NCI-H1048 (cell line): ENCODE results near the gene PTPN20.
A peak's percentile ranks its signal among the peaks of the same experiment; 100 is the strongest.

ENCODE experiments used
- DNase-seq: peaks from one replicate; lab custom pipeline; 2025; lab: John Stamatoyannopoulos, UW

PTPN20 gene

DNA sequence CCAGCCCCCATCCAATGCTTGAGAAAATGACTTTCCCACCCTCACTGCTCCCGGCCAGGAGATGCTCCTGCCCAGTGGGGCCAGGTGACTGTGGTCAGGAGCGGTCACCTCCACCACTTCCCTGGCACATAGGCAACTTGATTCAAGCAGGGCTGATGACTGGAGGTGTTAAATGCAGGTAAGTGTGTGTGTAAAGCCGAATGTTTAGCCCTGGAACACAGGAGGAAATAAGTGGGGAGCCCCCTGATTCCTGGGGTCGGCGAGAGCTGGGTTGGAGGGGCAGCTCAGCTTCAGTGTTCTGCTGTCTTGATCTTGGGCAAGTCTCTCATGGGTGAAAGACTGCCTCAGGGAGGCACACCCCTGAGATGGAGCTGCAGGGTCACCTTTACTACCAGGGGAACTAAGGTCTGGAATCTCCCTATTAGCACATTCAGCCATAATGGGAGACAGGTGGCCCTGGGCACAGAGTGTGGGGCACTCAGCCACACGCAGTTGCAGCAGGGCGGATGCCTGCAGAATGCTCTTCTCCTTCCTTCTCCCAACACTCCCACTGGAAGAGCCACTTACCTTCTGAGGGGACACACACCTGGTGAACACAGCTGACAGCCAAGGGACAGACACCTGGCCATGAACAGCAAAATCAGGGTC, 124.1 kb downstream of the PTPN20 start:
- no peak for DNase-seq

DNA sequence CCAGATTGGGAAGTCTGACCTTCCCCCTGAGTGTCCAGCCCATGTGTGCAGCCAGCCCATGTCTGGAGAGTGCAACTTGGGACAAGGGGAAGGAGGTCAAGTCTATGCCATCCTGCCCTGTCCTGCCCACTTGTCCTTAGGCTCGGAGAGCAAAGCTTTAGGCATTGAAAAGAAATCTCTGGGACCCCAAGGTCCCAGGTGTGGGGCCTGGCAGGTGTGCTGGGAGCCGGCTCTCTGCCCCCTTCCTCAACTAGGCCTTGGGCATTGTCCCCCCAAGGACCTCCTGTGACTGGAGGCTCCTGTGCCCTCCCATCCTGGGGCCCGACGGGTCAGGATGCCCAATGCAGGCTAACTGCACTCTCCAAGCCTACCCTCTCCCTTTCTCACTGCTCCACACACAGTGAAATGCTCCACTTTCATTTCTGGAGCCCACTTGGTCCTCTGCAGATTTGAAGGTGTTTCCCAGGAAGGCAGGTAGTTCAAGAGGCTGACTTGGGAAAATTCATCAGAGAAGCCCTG, 124.7 kb downstream of the PTPN20 start:
- DNase-seq = no peak

DNA sequence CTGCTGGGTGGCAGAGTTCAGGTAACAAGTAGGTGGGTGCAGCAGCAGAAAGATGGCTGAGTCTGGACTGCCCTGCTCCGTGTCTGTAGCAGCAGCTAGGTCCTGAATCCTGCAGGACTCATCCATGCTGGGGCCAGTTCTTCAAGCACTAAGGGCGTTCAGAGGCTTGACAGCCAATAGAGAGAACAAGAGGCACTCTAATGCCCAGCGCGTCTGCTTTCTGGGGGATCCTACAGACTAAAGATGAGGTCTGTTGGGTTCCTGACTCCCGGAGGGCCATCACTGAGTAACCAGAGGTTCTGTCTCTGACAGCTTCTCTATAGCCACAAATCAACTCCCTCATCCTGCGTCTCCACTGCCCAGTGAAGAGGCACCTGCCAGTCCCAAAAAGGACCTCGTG, 125.5 kb downstream of the PTPN20 start:
- DNase-seq = no peak

DNA sequence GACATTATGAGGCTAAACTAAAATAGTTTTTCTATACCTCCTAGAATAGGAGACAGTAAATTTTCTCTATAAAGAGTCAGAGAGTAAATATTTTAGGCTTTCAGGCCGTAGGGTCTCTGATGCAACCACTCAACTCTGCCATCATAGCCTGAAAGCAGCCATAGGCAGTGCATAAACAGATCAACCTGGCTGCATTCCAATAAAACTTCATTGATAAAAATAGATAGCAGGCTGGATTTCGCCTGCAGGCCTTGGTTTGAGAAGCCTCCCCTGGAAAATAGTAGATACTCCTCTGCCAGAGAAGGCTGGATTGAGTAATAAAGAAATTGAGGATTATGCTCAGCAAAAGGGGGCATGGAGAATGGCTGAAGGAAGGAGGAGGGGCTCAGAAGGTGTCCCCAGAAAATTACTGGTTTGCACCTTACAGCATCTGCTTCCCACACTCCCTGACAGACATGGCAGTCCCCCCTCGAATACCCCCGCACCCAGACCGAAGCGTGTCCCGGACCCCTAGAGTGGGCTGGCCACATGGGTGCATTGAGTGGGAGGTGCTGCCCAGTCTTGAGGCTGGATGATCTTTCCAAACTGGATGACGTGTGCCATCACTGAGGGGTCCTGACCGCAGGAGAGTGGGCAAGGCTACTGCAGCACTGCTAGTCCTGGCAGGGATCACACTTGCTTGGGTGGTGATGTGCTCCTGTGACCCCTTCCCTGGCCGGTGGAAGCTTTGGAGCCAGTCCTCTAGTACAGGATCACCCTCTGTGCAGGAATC, 126.6 kb downstream of the PTPN20 start:
- DNase-seq = no peak

DNA sequence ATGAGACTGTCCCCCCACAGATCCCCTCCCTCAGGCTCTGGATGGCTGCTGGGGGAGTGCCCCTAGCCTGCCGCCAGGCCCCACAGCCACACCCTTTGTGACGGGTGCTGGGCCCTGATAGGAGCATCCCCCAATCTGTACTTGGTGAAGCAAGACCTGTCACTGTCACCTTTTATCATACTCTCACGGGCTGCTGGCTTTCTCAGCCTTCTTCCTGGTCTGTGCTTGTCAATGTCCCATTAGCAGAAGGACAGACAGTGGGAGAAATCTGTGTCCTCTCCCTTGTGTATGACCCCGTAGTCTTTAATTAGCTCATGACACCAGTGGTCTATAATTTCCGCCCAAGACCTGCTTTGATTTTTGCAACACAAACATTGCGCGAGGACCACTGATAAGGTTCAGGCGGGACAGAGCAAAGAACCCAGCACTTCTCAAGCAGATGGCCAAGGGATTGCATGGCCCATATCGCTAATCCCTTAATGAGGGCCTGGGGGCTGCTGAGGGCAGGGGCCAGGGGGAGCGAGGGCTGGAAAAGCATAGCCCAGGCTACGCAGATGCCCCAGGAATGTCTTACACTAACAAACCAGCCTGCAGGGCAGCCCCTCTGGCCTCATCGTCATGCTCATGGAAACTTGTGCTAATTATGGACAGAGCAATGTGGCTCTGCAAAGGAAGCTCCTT, 127.8 kb downstream of the PTPN20 start:
- no peak for DNase-seq

DNA sequence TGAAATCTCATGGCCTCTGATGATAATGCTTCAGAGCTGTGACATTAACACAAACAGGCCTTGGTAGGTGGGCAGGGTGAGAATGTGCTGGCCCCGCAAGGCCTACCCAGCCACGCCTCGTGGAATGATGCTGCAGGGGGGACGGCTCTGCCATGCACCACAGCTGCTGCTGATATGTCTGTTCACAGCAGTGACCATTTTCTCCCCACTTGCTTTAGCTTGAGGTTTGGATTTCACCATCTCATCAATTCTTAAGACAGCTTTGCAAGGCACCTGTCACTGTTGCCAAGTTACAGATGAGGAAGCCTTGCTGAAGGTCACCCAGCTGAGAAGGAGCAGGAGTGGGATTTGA, 128.3 kb downstream of the PTPN20 start:
- no peak for DNase-seq

DNA sequence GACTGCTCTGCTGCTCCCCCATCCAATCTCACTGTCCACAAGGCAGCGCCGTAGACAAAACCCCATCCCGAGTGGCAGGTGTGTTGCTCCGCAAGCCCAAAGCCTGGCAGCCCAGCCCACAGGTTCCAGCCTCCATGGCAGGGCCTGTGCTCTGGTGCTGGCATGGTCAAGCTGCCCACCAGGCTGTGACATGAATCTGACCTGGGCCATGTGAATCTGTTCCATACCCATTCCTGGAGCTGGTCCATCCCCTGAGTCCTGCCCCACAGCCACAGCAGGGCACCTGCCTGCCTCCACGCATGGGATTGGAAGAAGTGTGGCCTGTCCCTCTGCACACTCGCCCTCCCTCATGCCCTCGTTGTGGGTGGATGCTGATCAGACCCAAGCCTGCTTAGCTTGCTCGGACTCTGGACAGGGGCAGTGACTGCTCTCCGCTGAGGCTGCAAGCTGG, 128.8 kb downstream of the PTPN20 start:
- DNase-seq = no peak

DNA sequence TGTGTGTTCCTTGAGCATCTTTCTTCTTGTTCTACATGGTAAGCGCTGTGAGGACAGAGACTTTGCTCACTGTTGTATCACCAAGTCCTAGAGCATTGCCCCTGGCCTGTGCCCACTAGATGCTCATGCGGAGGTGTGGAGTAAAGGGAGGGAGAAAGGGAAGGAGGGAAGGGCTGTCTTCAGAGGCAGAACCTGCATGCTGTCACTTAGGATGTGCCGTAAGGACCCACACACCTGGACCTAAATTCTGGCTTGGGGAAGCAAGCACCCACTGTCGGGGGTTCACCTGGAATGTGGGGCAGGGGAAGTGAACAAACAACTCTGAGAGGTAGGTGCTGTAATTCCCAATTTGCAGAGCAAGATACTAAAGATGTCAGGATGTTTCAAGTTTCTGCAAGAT, 129.5 kb downstream of the PTPN20 start:
- DNase-seq = no peak

DNA sequence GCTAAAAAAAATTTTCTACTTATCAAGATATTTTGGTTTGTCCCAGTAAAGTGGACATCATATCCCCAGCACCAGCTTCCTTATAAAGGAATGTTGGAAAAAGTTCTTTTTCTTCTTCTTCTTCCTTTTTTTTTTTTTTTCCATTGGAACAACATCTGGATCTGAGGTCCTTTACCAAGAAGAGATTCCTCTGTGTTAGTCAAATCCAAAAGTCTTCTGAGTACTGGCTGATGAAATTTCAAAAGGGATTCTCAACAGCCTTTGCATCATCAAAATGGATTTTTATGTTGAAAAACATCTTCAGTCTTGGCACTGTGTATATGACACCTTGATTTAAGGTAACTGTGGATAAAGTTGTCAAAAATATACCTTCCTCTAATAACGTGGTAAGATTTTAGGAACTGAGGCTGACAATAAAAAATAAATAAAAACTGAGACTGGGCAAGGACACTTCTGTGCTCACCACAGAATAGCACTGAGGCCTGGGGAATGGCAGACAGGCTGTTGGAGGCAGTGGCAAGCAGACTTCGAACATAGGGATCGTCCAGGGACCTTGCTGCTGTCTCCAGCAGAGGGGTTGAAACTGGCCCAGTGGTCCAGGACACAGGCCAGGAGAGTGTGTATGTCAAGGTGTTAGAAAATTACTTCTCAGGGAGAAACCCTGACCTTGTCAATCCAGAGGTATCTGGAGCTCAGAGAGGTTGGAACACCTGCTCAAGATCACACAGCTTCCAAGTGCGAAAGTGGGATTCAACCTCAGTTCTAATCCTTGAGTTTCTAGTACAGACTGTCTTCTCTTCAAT, 130.4 kb downstream of the PTPN20 start:
- DNase-seq = no peak

DNA sequence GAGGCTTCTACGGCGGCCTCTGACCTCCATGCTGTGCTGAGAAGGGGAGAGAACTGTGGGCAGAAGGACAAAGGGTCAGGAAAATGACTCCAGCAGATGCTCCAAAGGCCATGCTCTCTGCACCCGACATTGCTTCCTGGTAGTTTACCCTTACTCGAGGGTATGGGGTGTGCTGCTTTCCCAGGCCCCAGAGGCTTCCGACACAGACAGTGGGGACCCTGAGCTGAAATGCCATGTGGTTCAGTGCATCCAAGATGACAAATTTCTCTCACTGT, 130.9 kb downstream of the PTPN20 start:
- DNase-seq = no peak

DNA sequence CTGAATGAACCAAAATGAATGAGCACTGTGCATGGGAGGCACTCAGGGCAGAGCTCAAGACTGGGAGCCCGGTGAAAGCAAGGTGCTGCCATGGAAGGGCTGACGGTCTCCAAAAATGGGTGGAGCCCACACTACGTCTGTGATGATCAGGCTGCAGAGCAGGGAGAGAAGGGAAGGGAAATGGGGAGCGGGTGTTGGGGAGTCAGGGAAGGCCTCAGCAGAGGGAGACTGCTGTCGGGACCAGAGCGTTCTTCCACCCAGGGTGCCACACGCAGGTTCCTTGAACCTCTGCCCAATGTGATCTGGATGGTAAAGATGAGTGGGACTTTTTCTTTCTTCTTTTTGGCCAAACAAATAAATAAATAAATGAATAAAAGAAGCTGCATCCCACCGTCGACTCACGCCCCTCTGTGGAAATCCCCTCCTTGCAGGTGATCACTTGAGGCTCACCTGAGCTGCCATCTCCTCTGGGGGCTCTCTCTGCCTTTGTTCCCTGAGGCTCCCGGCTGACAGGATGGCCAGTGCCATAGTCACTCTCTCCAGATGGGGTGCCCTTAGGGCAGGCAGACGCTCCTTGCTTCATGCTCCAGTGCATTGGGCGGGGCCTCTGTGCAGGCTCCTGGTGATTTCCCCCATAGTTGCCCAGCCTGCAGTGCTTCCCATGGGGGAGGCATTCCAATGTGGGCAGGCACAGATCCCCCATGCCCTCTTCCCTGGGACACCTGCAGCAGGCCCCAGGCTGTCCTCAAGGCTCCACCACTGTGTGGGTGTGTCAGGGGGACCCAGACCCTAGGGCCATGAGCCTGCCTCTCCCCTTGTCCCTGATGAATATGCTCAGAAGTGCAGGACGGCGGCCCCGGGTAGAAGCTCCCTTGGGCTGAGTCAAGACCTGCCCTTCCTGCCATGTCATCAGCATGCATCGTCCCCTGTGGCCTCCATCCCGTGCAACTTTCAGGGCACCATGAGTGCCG, 131.8 kb downstream of the PTPN20 start:
- no peak for DNase-seq

DNA sequence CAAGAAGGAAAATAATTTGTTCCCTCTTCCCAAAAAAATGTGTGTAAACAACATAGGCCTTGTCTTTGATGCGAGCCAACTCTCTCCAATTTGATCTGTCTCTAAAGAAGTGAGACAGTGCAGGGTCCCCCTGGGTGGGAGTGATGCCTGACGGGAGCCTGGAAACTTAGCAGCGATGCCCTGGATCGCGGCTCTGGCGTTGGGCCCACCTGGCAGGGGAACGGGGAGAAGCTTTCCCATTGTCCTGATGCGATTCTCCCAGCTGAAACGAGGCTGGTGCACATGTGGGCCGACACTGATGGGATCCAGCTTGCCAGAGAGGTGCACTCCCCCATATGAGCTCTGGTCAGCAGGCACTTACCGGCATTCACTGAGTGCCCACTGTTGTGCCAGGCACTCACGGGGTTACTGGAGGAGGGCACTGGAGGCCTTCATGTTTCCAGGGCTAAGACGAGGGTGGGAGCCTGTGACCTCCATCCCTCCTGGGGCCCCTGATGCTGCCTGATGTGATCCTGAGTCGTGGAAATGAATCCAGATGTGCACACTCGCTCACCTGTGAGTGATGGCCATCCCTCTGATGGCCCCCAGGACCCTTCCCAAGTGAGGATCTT, 132.8 kb downstream of the PTPN20 start:
- DNase-seq = no peak

DNA sequence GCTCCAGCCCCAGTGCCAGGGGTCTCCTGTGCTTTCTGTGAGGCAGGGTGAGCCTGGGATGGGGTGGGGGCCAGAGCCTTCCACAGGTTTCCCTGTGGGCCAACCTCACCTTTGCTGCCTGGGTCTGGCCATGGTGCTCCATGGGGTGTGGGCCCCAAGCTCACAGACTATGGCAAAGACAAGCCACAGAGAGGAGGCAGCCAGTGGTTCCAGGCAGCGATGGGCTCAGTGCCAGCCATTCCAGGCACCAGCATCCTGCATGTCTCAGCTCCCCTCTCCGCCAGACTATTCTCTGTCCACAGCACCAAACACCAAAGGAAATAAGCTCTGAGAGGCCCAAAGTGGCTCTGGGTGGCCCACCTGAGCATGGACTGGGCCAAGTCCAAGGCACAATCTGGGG, 133.5 kb downstream of the PTPN20 start:
- DNase-seq = no peak

DNA sequence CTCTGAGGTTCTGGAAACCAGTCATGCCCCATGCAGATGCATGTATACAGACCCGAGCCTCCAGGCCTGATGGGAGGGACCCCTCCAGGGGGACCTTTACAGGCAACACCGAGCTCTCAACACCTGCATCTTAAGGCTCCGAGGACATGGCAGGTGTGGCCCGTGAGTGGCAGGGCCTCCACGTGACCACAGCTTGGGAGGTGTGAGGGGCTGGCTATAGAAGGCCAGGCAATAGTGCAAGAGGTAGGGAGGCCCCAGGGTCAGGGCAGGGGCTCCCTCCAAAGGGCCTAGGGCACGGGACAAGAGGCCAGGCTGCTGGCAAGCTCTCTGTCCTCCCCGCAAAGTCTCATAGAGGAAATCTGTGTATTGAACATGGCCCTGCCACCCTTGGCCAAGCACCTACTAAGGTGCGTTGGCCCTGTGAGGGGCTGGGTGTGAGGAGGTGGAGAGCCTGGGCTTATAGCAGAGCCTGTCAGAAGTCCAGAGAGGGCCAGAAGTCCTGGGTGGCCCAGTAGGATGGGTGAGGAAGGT, 134.2 kb downstream of the PTPN20 start:
- no peak for DNase-seq

DNA sequence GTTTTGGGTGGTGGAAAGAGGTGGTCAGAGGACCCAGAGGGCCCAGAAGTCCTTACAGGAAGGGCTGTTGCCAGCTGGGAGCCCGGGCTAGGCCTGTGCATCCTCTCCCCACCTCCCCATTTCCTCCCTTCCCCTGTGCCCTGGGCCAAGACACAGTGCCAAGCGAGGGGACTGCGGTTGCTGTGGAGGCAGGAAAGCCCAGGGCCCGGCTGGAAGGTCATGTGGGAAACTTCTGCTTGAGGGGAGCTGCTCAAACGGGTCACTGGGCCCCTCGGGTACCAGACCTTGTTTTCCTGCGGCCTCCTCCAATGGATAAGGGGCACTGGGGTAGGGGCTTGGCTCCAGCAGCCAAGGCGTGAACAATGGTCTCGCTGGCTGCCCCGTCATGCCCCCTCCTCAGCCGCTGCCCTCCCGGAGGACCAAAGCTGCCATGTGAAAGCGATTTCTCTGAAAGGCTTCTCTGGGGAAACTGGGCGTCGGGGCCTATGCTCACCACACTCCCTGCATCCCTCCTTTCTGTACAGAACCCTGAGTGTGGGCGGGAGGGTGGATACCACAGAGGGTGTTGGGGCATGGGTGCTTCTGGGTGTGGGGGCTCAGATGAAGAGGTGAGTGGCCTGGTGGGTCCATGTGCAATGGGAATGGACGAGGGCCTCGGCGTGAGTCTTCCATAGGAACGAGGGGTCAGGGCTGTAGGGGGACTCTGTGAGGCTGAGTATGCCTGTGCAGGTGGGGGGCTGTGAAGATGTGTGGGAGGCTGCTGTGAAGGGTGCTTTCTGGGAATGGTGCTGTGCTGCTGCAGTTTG, 135.3 kb downstream of the PTPN20 start:
- DNase-seq = no peak

DNA sequence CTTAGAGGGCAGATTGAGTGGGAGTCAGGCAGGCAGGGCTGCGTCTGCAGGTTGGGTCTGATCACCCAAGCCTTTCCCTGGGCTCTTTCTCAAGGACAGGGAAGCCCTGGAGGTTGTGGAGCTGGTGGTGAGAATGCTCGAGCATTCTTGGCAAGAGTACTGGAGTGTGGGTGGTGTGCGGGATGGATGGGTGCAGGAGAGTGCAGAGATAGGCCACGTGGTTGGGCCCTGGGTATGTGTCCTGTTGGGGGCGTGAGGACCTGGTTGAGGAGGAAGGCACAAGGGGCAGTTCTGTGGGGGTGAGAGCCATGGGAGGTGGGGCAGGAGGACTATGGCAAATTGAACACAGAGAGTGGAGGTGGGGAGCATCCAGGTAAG, 135.9 kb downstream of the PTPN20 start:
- DNase-seq = no peak

DNA sequence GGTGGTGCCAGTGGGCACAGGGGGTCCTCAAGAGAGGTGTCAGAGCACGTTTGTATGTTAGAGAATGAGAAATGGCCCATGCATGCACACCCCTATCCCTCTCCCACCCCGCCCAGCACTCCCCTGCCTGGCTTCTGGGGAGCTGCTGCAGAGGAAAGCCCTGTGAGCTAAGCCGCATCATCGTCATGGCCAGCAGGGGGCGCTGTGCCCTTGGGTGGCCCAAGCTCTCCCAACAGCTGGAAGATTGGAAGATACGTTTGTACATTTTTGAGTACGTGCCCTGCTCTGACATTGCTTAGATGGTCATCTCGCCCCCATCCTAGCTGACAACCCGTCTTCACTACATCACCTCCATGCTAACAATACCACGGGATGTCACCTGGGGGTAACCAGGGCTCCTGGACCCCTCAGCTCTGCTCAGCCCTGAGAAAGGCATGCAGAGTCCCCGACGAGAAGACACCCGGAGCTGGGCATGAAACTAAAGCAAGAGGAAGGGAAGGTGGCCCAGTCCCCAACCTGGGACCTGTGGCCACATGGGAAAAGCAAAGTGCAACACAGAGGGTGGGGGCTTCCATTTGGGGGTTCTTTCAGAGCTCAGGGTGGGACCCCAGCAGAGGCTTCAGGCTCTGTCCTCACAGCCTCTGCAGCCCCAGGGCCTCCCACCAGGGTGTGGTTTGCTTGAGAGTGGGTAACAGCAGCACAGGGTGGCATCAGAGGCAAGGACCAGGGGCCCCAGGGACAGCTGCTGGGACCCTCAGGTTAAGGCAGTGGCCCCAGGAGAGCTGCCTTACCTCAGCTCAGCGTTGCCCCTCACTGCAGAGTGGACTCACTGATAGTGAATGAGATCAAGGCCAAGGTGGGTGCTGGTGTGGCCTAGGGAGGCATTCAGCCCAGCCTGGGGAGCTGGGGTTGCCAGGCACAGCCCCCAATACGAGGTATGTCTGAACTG, 136.6 kb downstream of the PTPN20 start:
- peak; percentile 13 for DNase-seq

DNA sequence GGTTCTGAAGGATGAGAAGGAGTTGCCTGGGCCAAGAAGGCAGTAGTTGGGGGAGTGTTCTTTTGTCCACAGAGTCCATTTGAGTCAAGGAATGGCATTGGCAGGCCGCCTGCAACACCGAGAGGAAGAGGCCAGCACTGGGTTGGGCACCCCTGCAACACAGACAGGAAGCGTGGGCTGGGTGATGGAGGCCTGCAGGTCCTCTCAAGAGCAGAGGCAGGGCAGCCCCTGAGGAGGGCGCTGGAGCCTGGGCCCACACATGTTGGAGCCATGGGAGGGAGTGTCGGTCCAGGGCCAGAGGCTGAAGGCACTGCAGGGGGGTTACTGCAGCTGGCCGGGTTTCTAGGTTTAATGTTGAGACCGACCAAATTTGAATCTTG, 137.3 kb downstream of the PTPN20 start:
- no peak for DNase-seq
